Left ventricle myocardium inferior (tissue), 1 donor: ENCODE measurements around the gene PCNT. TPM values are rescaled to one million over a fixed set of nuclear protein-coding genes. Genes with fewer than 3 reads are reported as not detected.
"Not testable (repeated sequence)": the region's sequence is repeated elsewhere in the genome, so short reads cannot be mapped to it uniquely, and the experiment has no call there.

ENCODE experiments used
- DNase-seq: peaks from one replicate; pipeline ENCODE4 v3.0.0-alpha.2; 2020
- H3K27ac ChIP-seq: fragments of 200-600 bp; replicated peaks from 2 replicates; pipeline ENCODE4 v1.8.0; 2021
- H3K27me3 ChIP-seq: fragments of 200-600 bp; 2 replicates; pipeline ENCODE4 v1.8.0; 2021; ENCODE audit warnings: low read depth
- H3K36me3 ChIP-seq: fragments of 200-600 bp; 2 replicates; pipeline ENCODE4 v1.8.0; 2021
- H3K4me1 ChIP-seq: fragments of 200-600 bp; 2 replicates; pipeline ENCODE4 v1.8.0; 2021
- H3K4me3 ChIP-seq: fragments of 200-600 bp; 2 replicates; pipeline ENCODE4 v1.8.0; 2021; ENCODE audit warnings: mild to moderate bottlenecking, moderate library complexity
- H3K9me3 ChIP-seq: fragments of 200-600 bp; replicated peaks from 2 replicates; pipeline ENCODE4 v1.8.0; 2021
- intact Hi-C: fragments of 100-400 bp; cut with micrococcal nuclease; formaldehyde crosslinking; loops from one replicate; pipeline ENCODE4 v1.11.0; 2022
- total RNA-seq: library from RNA; stranded (reverse); fragmentation: NEBNext Ultra II Directional; extraction: Animal tissue kit (Norgen Biotek cat#: 25700); gene quantifications from one replicate; pipeline ENCODE4 v1.2.1, GENCODE V29; 2021
- TF ChIP-seq, protein P1 (sequence below): fragments of 200-600 bp; IDR thresholded peaks from 2 replicates; pipeline ENCODE4 v1.8.0; 2021; ENCODE audit warnings: antibody characterized with exemption, mild to moderate bottlenecking, borderline replicate concordance
- donor health status: DM: no; HTN: yes; CAD: no; lungs with severe emphysema.

Gene PCNT
- total RNA-seq, 1 donor from 2014 or later: 36.3 TPM

DNA sequence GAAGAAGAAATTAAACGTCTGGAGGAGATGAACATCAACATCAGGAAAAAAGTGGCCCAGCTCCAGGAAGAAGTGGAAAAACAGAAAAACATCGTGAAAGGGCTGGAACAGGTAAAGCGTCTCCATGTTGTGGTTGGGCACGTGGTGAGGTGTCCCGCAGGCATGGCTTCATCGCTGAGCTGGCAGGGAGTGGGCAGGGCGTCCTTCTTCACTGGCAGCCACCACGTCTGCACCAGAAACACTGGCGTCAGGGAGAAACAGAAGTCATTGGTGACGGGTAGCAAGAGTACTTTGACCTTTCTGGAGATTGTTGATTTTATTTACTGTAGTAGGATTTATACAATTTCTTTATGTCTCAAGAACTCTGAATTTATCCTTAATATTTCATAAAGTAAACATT, 75.7 kb downstream of the PCNT start:
- Histone ChIP-seq H3K27me3 (no peaks in the 10 kb centered on the region), H3K4me1 (no peaks in the 10 kb centered on the region), H3K36me3 (peaks cover 83% of the 10 kb centered on the region), H3K9me3 (no peaks in the 10 kb centered on the region), H3K4me3 (no peak overlapping the region), H3K27ac (no peak overlapping the region)
- intact Hi-C loops: no loop called here
- TF ChIP-seq, protein P1, sequence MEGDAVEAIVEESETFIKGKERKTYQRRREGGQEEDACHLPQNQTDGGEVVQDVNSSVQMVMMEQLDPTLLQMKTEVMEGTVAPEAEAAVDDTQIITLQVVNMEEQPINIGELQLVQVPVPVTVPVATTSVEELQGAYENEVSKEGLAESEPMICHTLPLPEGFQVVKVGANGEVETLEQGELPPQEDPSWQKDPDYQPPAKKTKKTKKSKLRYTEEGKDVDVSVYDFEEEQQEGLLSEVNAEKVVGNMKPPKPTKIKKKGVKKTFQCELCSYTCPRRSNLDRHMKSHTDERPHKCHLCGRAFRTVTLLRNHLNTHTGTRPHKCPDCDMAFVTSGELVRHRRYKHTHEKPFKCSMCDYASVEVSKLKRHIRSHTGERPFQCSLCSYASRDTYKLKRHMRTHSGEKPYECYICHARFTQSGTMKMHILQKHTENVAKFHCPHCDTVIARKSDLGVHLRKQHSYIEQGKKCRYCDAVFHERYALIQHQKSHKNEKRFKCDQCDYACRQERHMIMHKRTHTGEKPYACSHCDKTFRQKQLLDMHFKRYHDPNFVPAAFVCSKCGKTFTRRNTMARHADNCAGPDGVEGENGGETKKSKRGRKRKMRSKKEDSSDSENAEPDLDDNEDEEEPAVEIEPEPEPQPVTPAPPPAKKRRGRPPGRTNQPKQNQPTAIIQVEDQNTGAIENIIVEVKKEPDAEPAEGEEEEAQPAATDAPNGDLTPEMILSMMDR: no peak
- no peak for DNase-seq

DNA sequence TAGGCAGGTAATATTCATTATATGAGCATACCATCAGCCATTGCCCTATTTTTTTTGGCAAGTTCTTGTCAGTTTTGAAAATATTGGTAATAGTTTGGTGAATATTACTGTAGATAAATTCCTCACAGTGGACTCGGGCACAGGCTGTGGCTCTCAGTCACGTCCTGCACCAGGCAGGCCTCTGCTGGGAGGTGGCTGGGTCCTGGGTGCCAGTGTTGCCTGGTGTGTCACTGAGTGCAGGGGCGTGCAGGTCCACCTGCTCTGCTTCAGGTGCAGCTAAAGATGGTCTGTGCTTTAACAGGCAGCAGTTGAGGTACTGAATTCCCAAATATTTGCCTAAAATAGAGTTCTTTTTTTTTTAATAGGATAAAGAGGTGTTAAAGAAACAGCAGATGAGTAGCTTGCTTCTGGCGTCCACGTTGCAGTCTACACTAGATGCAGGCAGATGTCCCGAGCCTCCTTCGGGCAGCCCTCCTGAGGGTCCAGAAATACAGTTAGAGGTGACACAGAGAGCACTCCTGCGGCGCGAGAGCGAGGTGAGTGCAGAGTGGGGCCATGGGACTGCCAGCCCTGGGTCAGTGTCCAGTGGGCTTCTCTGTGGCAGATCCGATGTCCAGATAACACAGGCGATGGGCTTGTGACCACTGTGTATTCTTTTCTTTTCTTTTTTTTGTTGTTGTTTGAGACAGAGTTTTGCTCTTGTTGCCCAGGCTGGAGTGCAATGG, 77.4 kb downstream of the PCNT start:
- no peak overlapping the region for H3K27ac ChIP-seq
- no peaks in the 10 kb centered on the region for H3K9me3 ChIP-seq
- H3K36me3 ChIP-seq: peaks cover 76% of the 10 kb centered on the region

DNA sequence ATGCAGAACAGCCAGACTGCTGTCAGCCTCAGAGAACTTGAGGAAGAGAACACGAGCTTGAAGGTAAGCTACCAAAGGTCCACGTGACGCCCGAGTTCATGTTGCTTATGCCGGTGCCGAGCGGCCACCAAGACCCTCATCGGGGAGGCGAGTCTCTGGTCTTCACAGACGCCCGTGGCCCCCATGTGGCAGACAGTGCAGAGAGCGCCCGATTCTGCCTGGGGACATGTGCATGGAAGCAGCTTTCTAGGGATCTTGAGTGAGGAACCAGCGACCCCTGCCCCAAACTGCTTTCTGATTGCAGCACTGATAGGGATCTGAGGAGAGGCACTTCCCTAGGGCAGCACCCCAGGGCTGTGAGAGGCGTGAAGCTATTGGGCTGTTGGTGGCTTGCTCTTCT, 78.5 kb downstream of the PCNT start:
- Histone ChIP-seq H3K27ac (no peak overlapping the region), H3K27me3 (no peaks in the 10 kb centered on the region), H3K36me3 (peaks cover 65% of the 10 kb centered on the region), H3K4me1 (no peaks in the 10 kb centered on the region), H3K4me3 (no peak overlapping the region), H3K9me3 (no peaks in the 10 kb centered on the region)
- TF ChIP-seq, protein P1: no peak
- DNase-seq: no peak
- intact Hi-C loops: no loop called here

More for the DNA sequence above, 77.4 kb downstream of the PCNT start:
- Histone ChIP-seq H3K27me3 (no peaks in the 10 kb centered on the region), H3K4me3 (no peak overlapping the region), H3K4me1 (no peaks in the 10 kb centered on the region)
- intact Hi-C loops: no loop called here
- TF ChIP-seq, protein P1: no peak
- DNase-seq: no peak

DNA sequence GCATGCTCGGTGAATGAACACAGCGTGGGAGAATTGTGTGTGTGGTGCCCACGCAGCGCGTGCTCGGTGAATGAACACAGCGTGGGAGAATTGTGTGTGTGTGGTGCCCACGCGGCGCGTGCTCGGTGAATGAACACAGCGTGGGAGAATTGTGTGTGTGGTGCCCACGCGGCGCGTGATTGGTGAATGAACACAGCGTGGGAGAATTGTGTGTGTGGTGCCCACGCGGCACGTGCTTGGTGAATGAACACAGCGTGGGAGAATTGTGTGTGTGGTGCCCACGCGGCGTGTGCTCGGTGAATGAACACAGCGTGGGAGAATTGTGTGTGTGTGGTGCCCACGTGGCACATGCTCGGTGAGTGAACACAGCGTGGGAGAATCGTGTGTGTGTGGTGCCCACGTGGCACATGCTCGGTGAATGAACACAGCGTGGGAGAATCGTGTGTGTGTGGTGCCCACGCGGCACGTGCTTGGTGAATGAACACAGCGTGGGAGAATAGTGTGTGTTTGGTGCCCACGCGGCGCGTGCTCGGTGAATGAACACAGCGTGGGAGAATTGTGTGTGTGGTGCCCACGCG, 79.4 kb downstream of the PCNT start:
- H3K9me3 ChIP-seq, H3K27ac ChIP-seq, H3K27me3 ChIP-seq, H3K4me1 ChIP-seq, DNase-seq, intact Hi-C loops, H3K4me3 ChIP-seq: not testable (repeated sequence)
- H3K36me3 ChIP-seq: peaks cover 56% of the 10 kb centered on the region

DNA sequence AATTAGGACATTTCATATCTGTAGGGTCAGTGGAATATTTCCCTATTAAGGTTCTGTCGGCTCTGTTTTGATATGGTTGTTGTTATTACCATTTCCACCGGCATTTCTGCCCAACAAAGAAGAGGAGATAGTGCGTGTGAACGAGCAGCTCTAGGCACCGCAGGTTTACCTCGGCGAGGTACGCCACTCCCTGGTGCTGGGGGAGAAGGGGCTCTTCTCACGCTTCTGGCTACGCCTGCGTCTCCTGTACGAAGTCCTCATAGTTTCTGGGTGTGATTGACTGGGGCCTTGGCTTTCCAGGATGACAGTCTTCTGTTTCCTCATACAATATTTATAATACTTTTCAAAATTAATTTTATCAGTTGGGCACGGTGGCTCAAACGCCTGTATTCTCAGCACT, 80.3 kb downstream of the PCNT start:
- no peak for DNase-seq
- no peak overlapping the region for H3K4me3 ChIP-seq
- no peaks in the 10 kb centered on the region for H3K27me3 ChIP-seq
- TF ChIP-seq, protein P1: no peak
- intact Hi-C loops: no loop called here
- H3K9me3 ChIP-seq: no peaks in the 10 kb centered on the region
- no peak overlapping the region for H3K27ac ChIP-seq
- peaks cover 53% of the 10 kb centered on the region for H3K36me3 ChIP-seq
- no peaks in the 10 kb centered on the region for H3K4me1 ChIP-seq

DNA sequence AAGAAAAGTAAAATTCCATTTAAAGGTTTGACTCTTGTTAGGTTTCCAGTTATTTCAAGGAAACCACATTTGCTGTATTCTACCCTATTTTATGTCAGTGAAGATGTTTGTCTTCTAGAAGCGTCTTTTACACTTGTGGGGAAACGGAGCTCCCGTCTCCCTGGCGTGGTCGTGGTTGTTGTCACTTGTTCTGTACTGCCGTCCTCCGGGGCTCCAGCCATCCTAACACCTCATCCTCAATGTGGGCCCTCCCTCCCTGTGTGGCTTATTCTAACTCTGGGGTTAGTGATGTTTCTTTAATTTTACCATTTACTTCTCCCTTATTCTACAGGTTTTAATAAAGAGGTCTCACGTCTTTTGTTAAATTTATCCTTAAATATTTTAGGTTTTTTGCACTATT, 82.0 kb downstream of the PCNT start:
- Histone ChIP-seq H3K4me1 (no peaks in the 10 kb centered on the region), H3K27ac (no peak overlapping the region), H3K36me3 (peaks cover 52% of the 10 kb centered on the region), H3K4me3 (no peak overlapping the region), H3K27me3 (no peaks in the 10 kb centered on the region), H3K9me3 (no peaks in the 10 kb centered on the region)
- intact Hi-C loops: no loop called here
- DNase-seq: no peak
- TF ChIP-seq, protein P1: no peak
